ENCODE results near the gene MED13L.
A peak's percentile ranks its signal among the peaks of the same experiment; 100 is the strongest.
"Not testable (repeated sequence)": the region's sequence is repeated elsewhere in the genome, so short reads cannot be mapped to it uniquely, and the experiment has no call there.

Gene MED13L

GRCh38 chr12:116244474-116245090 lies 32.9 kb downstream of the MED13L start:
- no peak for DNase-seq

- DNase-seq = peak; percentile 18
These were observed 33.5 kb downstream of the MED13L start for GRCh38 chr12:116244001-116244400.

- no peak for DNase-seq
These were observed 34.8 kb downstream of the MED13L start for GRCh38 chr12:116242740-116243139.

- DNase-seq = no peak
These were observed 36.2 kb downstream of the MED13L start for GRCh38 chr12:116241157-116241759.

- DNase-seq = not testable (repeated sequence)
These were observed 38.8 kb downstream of the MED13L start for GRCh38 chr12:116238570-116239119.

- no peak for DNase-seq
These were observed 39.3 kb downstream of the MED13L start for GRCh38 chr12:116238149-116238548.

GRCh38 chr12:116236976-116237375 lies 40.5 kb downstream of the MED13L start:
- no peak for DNase-seq

GRCh38 chr12:116236148-116236731 lies 41.3 kb downstream of the MED13L start:
- peak; percentile 71 for DNase-seq

GRCh38 chr12:116234148-116234547 lies 43.3 kb downstream of the MED13L start:
- DNase-seq = not testable (repeated sequence)

GRCh38 chr12:116233669-116234068 lies 43.8 kb downstream of the MED13L start:
- no peak for DNase-seq

GRCh38 chr12:116227811-116228210 lies 49.7 kb downstream of the MED13L start:
- no peak for DNase-seq

- no peak for DNase-seq
These were observed 51.5 kb downstream of the MED13L start for GRCh38 chr12:116226026-116226425.

GRCh38 chr12:116222358-116222757 lies 55.1 kb downstream of the MED13L start:
- peak; percentile 26 for DNase-seq

- no peak for DNase-seq
These were observed 56.7 kb downstream of the MED13L start for GRCh38 chr12:116220756-116221155.

GRCh38 chr12:116217045-116217735 lies 60.3 kb downstream of the MED13L start:
- DNase-seq = no peak

GRCh38 chr12:116216022-116216756 lies 61.3 kb downstream of the MED13L start:
- DNase-seq = no peak

GRCh38 chr12:116215023-116215422 lies 62.5 kb downstream of the MED13L start:
- DNase-seq = no peak

- DNase-seq = peak; percentile 14
These were observed 63.5 kb downstream of the MED13L start for GRCh38 chr12:116213885-116214527.

- DNase-seq = no peak
These were observed 64.5 kb downstream of the MED13L start for GRCh38 chr12:116213014-116213413.

GRCh38 chr12:116210762-116211161 lies 66.7 kb downstream of the MED13L start:
- no peak for DNase-seq

- no peak for DNase-seq
These were observed 67.4 kb downstream of the MED13L start for GRCh38 chr12:116210131-116210530.

- DNase-seq = no peak
These were observed 68.0 kb downstream of the MED13L start for GRCh38 chr12:116209503-116209902.

Measured in CD4-positive, alpha-beta T cell treated with Interleukin-4 for 4 hours (primary cell).